Spleen (tissue), 7 donors: ENCODE results near the gene PMEL.
"Not testable (repeated sequence)": the region's sequence is repeated elsewhere in the genome, so short reads cannot be mapped to it uniquely, and the experiment has no call there.

Experiments used
- POLR2A ChIP-seq, 3 donors: fragments of 450-650 bp; IDR thresholded peaks; one replicate each; pipeline ENCODE4 v1.5.1; 2017; ENCODE audit warnings: antibody characterized with exemption in 3 of 3, mild to moderate bottlenecking in 1 of 3
- POLR2AphosphoS5 ChIP-seq, 3 donors: sonication (generic); formaldehyde crosslinking; IDR thresholded peaks; one replicate each; pipeline ENCODE4 v1.5.1; 2017; ENCODE audit warnings: antibody characterized with exemption in 3 of 3
- TF ChIP-seq, protein P1 (sequence below), 11 experiments: fragments of 200-600 bp in 7 of 11; fragments of 450-650 bp in 4 of 11; sonication (generic) in 4 of 11; IDR thresholded peaks in 8 of 11; conservative IDR thresholded peaks in 3 of 11; 1 replicate in 7 of 11; 2 replicates in 4 of 11; pipeline versions ENCODE4 v1.4.0 to v1.8.0; 2016 to 2021; ENCODE audit warnings: antibody characterized with exemption in 11 of 11, inconsistent platforms in 4 of 11, mild to moderate bottlenecking in 1 of 11
- donor health status: DM: no; HTN: no; CAD: no; lungs with moderate emphysema.
- donor health status: DM: no; HTN: no; CAD: no.
- donor health status: DM: no; HTN: no; CAD: no.

DNA sequence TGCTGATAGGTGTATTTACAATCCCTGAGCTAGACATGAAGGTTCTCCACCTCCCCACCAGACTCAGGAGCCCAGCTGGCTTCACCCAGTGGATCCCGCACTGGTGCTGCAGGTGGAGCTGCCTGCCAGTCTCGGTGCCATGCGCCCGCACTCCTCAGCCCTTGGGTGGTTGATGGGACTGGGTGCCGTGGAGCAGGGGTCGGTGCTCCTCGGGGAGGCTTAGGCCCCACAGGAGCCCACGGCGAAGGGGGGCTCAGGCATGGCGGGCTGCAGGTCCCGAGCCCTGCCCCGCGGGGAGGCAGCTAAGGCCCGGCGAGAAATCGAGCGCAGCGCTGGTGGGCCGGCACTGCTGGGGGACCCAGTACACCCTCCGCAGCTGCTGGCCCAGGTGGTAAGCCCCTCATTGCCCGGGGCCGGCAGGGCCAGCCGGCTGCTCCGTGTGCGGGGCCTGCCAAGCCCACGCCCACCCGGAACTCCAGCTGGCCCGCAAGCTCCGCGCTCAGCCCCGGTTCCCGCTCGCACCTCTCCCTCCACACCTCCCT, 34.2 kb upstream of the PMEL start:
- TF ChIP-seq, protein P1, sequence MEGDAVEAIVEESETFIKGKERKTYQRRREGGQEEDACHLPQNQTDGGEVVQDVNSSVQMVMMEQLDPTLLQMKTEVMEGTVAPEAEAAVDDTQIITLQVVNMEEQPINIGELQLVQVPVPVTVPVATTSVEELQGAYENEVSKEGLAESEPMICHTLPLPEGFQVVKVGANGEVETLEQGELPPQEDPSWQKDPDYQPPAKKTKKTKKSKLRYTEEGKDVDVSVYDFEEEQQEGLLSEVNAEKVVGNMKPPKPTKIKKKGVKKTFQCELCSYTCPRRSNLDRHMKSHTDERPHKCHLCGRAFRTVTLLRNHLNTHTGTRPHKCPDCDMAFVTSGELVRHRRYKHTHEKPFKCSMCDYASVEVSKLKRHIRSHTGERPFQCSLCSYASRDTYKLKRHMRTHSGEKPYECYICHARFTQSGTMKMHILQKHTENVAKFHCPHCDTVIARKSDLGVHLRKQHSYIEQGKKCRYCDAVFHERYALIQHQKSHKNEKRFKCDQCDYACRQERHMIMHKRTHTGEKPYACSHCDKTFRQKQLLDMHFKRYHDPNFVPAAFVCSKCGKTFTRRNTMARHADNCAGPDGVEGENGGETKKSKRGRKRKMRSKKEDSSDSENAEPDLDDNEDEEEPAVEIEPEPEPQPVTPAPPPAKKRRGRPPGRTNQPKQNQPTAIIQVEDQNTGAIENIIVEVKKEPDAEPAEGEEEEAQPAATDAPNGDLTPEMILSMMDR (IDR thresholded peaks at IDR 0.05 in 8 of 11, conservative IDR thresholded peaks at IDR 0.05 in 3 of 11) = not testable (repeated sequence)
- TF ChIP-seq POLR2AphosphoS5 (IDR thresholded peaks at IDR 0.05) = peak in 1 of 3 donors; percentile 14
- TF ChIP-seq POLR2A (IDR thresholded peaks at IDR 0.05) = not testable (repeated sequence)
